Stimulated activated CD8-positive, alpha-beta memory T cell treated with anti-CD3 and anti-CD28 coated beads, Interleukin-4, amount 100 ng/mL, for 24 hours (primary cell): Measurements from ENCODE around the gene ABCD4.

ENCODE experiments used
- DNase-seq: peaks from one replicate; pipeline ENCODE4 v3.0.0-alpha.2; 2020; ENCODE audit warnings: low read depth

ABCD4 gene

DNA sequence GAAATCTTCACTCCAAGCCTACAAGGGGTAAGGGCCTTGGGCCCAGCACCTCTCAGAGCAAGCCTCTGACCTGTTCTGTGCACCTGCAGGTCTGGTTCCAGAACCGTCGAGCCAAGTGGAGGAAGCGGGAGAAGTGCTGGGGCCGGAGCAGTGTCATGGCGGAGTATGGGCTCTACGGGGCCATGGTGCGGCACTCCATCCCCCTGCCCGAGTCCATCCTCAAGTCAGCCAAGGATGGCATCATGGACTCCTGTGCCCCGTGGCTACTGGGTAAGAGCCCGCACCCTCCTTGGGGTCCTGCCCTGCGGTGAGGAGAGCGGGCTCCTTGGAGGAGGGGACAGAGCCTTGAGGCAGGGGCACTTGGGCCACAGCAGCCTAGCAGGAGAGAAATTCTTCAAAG is 43.2 kb downstream of the ABCD4 start:
- DNase-seq = no peak

DNA sequence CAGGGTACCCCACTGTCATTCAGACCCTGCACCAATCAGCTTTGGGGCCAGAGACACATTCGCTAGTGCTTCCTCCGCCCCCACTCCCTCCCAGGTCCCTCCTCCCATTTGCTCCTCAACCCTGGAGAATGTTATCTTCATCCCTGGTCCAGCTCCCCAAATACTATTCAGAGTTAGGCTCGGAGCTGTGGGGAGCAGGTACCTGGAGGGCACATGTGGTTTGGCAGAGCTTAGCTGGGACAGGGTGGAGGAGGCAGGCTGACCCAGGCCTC is 44.0 kb downstream of the ABCD4 start:
- no peak for DNase-seq

DNA sequence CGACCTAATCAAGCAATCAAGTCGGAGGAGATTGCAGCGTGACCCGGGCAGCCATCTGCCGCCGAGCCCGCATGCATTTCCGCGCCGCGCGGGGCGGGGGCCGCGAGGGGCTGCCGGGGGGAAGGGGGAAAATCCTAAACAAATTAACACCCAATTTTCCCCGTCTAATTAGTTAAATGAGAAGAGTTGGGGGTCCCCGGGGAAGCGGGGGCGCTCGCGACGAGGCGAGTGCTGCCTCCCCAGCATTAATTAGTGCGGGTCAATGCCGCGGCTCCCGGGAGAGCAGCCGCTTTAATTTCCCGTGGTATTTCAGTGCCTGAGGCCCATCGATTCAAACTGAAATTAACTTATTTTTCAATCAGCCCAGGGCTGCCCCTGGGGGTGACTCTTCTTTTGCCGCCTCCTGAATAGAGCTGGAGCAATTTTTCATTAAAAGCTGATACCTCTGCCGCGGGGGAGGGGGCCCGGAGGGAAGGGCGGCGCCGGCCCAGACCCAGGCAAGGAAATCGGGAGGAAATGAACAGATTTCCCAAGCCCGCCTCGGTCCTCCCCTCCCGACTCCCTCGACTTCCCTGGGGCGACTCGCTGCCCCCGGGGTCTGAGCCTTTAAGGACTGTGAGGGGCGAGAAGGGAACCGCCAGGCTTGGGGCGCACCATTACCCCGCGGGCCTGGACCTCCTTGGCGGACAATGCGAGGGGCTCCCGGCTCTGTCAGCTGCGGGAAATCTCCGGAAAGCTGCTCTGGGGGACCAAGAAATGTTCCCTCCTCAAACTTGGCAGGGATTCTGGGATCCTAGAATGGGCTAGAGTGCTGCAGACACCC is 44.6 kb downstream of the ABCD4 start:
- DNase-seq = no peak

DNA sequence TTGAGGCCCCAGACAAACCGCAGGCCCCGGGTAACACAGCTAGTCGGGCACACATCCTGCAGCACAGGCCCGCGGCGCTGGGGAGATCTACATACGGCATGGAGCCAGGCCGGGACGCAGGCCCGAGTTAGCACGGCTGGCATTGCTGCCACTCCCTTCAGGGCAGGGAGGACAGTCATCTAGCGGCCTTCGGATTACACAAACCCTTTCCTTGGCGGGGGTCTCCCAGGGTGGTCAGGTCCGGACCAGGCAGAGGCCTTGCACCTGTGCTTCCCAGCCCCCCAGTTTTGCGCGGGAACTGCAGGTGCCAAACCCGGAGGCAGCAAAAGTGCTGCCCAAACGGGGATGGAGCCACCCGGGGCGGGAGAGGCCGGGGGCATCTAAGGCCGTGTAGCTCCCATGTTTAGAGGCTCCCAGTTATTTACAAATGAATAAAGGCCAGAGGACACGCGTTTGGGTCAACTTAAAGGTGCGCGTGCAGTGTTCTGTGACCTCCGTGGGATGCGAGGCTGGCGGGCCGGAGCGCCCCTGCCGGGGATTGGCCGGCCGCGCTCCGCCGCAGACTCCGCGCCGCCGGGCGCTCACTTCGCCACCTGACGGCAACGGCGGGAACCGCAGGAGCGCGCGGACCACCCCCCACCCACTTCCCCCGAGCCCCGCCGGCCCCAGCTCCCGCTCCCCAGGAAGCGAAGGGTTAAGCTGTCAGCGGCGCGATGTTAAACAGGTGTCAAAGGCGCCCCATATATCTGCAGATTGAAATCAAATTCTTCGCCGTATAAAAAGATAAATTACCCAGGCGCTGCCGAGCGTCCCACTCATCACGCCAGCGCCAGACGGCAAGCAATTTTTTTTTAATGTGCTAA is 45.4 kb downstream of the ABCD4 start:
- peak; percentile 41 for DNase-seq

DNA sequence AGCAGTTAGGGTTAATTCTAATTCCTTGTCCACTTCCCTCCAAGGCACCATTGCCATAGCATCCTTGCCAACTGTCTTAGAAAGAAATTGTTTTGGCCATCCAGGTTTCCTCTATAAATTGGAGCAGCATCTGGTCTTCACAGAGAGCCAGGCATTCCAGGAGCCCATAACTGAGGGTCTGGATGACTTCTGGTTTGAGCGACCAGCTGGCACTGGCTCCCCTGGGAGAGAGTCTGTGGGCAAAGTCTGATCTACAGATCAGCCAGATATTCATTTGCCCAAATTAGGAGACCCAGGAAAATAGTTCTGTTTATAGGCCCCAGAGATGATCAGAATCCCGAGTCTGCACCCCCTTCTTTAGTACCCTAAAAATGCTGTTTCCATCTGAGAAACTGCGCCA is 47.5 kb downstream of the ABCD4 start:
- no peak for DNase-seq

DNA sequence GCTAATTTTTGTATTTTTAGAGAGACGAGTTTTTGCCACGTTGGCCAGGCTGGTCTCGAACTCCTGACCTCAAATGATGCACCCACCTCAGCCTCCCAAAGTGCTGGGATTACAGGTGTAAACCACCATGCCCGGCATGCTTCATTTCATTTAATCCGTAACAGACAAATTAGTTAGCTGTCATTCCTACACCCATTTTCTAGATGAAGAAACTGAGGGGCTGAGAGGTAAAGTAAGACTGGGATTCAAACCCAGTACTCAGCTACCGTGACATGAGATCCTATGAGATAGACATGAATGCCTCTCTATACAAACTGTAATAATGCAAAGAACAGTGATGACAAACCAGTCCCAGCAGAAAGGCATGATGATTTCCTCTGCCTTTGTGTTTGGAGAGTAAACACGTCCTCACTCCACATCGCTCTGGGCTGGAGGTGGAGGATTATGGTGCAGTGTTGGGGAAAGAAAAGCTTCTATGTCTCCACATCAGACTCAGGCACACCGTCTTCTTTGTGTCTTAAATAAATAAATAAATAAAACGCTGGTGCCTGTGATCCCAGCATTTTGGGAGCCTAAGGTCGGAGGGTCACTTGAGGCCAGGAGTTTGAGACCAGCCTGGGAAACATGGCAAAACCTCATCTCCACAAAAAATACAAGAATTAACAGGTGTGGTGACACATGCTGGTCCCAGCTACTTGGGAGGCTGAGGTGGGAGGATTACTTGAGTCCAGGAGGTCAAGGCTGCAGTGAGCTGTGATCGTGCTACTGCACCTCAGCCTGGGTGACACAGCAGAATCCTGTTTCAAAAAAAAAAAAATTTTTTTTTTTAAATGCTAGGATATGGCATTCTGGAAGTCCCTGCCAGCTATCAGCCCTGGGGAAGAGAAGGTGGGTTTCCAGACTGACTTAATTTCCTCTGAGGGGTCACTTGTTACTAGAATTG is 53.0 kb downstream of the ABCD4 start:
- no peak for DNase-seq

DNA sequence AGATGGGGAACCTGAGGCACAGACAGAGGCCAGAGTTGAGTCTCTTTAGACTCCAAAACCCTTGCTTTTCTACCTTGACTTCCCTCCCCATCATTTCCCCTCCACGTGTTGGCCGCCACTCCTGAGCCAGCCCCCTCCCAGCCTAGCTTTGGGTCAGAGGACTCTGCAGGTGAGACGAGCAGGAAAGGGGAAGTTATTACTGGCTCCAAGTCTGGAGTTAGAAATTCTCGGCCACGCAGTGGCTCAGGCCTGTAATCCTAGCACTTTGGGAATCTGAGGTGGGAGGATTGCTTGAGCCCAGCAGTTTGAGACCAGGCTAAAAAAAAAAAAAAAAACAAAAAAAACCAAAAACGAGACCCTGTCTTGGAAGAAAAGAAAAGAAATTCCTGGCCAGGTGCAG is 54.7 kb downstream of the ABCD4 start:
- DNase-seq = no peak

DNA sequence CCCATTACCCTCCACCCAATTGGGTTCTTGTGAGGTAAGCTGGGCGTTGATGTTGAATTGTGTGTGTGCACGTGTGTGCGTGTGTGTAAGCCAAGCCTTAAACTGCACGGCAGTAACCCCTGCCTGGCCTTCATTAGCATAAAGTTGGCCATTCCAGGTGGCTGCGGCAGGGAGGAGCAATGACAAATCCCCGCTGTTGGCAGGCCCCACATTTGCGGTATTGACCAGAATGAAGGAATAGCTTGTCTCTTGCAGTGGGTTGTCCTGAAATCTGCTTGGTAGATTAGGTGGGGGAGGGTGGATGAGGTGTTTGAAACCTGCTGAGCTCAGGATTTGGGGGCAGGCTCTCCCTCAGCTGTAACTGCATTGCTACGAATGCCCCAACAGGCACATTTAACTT is 56.2 kb downstream of the ABCD4 start:
- DNase-seq = no peak

DNA sequence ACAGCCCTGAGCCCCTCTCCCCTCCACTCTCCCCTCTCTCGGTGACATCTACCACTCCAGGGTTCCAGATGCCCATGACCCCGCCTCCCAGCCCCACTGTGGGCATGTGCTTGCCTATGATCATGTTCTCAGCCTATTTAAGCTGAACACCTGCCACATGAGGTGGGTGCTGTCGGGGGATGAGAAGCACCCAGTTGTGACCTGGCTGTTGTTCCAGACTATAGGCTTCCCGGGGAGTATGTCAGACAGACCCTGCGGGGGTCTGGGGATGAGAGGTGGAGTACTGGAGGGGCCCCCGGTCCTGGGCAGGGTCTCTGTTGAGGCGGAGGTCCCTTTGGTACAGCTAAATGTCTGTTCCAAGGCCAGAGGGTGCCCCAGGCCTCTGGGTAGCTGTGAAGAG is 57.4 kb downstream of the ABCD4 start:
- no peak for DNase-seq

DNA sequence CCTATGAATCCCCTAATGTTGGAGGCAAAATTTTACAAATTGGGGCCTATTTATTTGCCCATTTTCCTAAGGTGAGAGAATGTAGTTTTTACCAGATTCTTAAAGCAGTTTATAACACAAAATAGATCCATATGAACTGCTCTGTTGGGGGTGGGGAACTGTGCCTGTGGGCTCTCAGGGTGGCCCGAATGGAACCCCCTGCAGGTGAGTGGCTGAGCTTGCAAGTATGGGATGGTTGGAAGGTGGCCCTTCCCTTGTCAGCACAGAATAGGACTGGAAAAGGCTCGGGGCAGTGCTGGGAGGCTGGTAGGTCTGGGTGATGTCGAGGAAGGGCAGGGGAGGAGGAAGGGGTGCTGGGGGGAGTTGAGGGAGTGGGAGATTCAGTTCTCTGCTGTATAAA is 58.6 kb downstream of the ABCD4 start:
- DNase-seq = no peak

DNA sequence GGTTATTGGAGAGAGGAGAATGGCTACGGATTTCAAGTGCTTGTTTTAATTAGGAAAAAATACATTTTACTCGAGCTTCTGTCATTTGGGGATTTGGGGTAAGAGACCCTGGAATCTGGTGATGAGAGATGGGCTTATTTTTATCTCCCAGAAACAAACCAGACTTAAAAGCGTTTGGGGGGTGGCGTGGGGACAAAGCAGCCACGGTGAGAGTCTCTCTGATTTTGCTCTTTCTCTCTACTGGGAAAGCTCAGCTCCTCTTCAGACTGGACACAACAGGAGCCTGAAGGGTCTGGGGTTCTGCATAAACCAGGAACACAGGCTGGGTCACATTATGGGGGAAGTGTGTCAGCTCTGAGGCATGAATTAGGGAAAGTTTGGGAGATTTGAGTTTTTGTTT is 59.7 kb downstream of the ABCD4 start:
- no peak for DNase-seq

DNA sequence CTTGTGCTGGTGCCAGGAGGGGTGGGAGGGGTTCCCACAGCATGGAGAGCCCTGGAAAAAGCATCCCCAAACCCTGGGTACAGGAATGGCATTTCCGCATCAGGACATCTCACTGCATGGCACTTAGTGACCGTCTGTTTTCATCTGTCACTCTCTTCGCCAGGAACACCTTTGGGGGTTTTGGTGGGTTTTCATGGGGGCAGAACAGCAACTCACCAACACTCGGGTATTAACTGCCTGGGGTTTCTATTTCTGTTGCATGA is 60.0 kb downstream of the ABCD4 start:
- no peak for DNase-seq

DNA sequence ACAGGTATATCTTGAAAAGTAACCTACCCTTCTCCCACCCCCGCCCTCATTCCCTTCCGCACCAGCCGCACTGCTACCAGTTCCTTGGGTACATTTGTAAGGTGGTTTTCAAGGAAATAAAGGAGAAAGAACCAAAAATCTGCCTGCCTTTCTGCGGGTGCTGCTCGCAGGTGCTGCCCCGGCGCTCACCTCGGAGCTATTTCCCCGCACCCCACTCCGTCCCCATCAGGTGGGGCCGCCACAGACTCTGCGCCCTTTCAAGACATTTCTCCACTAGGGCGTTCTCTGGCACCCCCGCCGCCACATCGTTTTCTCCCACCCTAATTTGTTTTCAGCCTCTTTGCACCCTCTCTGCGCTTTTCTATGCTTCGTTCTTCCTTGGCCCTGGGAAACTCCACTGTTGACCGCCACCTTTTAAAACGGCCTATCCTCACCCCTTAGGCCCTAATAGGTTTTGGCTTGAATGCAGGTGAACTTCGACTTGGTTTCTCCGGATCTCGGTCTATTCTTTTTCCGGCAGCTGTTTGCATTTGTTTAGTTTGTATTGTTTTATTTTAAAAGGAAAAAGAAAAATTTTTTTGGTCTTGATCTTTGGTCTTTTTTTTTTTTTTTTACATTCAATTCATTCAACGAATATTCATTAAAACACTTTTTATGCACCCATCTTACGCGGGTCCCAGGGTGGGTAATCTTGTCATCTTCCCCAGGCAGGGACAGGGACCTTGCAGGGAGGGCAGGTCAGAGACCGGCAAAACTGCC is 60.5 kb downstream of the ABCD4 start:
- DNase-seq = no peak

DNA sequence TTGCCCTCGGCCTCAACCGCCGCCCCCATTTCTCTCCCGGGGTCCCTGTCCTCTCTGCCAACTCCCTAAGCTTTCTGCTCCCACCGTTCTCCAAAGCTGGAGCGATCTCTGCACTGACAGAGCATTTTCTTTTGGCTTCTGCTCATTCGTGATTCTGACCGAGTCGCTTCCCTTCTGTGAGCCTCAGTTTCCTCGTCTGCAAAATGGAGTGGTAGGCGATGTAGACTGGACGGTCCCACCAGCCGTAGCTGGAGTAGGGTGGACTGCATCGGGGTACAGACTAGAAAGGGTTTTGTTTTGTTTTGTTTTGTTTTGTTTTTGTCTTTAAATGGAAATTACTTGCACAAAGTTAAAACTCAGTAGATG is 61.1 kb downstream of the ABCD4 start:
- no peak for DNase-seq

DNA sequence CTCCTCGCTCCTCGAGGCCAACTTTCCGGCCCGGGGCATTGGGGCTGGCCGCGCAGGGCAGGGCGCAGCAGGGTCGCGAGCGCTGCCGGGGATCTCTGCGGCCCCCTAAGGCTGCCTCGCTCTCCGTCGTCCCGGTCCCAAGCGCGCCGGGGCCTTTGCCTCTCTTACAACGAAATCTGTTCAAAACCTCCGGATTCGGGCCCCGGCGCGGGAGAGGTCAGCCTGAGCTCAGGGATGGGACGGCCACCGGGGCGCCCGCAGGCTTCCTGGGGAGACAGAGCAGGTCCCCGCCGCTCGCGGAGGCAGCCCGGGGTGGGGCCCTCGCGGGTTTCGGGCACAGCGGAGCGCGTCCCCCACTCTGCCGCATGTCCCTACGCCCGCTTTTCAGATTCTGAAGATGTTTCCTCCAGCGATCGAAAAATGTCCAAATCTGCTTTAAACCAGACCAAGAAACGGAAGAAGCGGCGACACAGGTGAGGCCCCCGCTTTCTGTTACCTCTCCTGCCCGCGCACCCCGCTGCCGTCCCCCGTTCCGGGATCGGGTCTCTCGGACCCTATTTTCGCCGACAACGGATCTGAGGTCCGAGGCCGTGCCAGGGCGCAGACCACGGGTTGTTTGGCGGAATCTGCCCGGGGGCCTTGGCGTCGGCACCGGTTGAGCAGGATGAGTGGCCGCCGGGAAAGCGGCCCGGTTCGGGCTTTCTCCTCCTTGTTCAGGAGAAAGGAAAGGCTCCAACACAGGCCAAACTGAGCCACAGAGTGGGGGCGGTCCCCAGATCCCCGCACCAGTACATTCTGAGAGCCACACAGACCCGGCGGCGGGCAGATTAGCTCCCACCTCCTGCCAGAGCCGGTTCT is 61.7 kb downstream of the ABCD4 start:
- DNase-seq = no peak

DNA sequence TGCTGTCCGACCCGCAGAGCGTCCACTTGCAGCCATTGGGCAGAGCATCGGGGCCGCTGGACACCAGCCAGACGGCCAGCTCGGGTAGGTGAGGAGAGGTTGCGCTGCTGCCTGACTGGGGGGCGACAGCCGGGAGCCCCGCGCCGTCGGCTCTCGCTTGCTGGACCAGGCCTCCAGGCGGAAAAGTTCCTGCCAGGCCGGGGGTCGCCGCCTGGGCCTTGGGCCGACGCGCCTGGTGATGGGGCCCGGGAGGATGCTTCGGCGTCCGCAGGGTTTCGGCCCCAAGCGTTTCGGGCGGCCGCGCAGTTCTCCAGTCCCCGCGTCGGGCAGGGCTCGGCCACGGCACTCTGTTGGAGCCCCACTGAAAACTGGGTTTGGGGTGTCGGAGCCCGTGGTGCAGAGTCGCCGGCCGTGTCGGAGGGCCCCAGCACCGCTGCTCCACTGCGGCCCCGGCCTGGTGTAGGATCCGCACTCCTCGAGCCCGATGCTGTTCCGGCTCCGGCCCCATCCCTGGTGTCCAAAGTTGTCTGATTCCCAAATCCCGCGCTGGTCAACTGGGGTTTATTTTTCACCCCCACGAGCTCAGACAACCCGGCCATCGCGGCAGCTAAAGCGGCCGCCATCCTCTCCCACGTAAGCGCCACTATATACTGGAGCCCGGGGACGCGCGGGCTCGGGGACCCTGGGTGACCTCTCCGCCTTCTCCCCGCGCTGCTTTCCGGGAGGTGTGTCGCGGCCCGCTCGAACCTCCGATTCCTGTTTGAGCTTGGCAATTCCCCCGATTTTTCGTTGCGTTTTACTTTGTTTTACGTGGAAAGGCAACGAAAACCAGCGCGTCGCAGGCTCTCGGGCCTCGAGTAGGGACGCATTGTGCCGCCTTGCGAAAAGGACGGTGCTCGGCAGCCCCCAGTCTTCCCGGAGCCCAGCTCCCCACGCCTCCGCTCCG is 62.6 kb downstream of the ABCD4 start:
- DNase-seq = no peak

DNA sequence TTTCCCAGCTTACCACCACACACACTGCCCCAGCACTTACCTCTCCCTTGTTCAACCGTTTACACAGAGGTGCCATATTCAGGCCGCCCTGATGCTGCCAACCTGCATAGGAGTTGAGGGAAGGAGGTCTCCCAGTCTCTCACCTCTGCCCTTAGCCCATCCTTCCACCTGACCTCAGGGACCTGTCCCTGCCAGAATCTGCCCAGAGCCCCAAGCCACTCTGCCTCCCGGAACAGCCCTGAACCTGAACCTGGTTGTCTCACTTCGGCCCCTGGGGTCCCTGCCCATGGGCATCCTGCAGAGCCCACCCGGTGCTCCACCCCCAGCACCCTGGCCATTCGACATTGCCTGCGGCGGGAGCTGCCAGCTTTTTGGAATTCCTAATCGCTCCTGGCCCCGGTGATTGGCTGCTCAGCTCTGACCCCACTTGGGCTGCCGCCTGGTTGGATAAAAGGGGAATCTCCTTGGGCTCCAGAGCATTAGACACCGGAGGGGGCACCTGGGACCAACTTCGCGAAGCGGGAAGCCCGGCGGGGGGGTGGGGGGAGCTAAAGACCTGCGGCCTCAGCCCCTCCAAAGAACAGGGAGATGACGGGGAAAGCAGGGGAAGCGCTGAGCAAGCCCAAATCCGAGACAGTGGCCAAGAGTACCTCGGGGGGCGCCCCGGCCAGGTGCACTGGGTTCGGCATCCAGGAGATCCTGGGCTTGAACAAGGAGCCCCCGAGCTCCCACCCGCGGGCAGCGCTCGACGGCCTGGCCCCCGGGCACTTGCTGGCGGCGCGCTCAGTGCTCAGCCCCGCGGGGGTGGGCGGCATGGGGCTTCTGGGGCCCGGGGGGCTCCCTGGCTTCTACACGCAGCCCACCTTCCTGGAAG is 63.5 kb downstream of the ABCD4 start, which contains the start of gene VSX2:
Gene VSX2 (plus strand): TSS at position 476 of the 874 bp plus-strand sequence. CDS start 113 bp downstream, at position 589.
- DNase-seq = no peak

DNA sequence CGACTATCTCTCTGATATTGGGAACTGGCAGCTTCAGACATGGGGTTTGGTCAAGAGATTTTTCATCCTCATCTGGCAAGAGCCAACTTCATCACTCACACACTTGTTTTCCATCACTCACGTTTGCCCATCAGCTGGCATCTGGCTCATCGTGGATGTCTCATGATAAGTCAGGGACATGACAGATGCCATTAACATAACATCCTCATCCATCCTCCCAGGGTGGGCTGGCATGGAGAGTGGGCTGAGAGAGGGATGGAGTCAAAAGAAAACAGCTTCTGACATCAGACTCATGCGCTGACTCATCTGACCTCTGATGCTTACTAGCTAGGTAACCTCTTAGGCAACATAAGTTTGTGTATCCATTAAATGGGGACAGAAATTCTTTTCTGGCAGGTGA is 65.3 kb downstream of the ABCD4 start:
- DNase-seq = no peak
